GM23338 (cell line): ENCODE data around the gene IFNLR1. TPM values are rescaled to one million over a fixed set of nuclear protein-coding genes. Genes with fewer than 3 reads are reported as not detected.

Experiments used
- ATAC-seq: fragments of 200-7000 bp; cut with Tn5 transposase; 3 replicates; pipeline ENCODE4 v1.9.1; 2020
- DNase-seq: peaks from one replicate; pipeline ENCODE4 v3.0.0-alpha.2; 2015; ENCODE audit warnings: low spot score
- H2AFZ ChIP-seq: fragments of 200-600 bp; sonication (generic); 2 replicates; pipeline ENCODE4 v1.8.0; 2016; ENCODE audit warnings: antibody characterized with exemption, mild to moderate bottlenecking, moderate library complexity
- H3F3A ChIP-seq: fragments of 200-600 bp; sonication (generic); replicated peaks from 2 replicates; pipeline ENCODE4 v1.8.0; 2017; ENCODE audit warnings: antibody characterized with exemption, mixed run types, low read depth
- H3K27ac ChIP-seq: fragments of 200-600 bp; sonication (generic); 2 replicates; pipeline ENCODE4 v1.6.1; 2016; ENCODE audit warnings: low read depth
- H3K27me3 ChIP-seq: fragments of 200-600 bp; sonication (generic); 2 replicates; pipeline ENCODE4 v1.8.0; 2016; ENCODE audit warnings: mild to moderate bottlenecking, mixed run types, moderate library complexity; ENCODE audit not compliant: insufficient read depth
- H3K36me3 ChIP-seq: fragments of 200-600 bp; sonication (generic); 2 replicates; pipeline ENCODE4 v1.8.0; 2016; ENCODE audit warnings: mild to moderate bottlenecking; ENCODE audit not compliant: insufficient read depth
- H3K4me1 ChIP-seq: fragments of 200-600 bp; sonication (generic); 2 replicates; pipeline ENCODE4 v1.8.0; 2016; ENCODE audit warnings: mild to moderate bottlenecking, moderate library complexity; ENCODE audit not compliant: insufficient read depth
- H3K4me2 ChIP-seq: fragments of 200-600 bp; sonication (generic); 2 replicates; pipeline ENCODE4 v1.7.1; 2017; ENCODE audit warnings: mixed run types
- H3K4me3 ChIP-seq: fragments of 200-600 bp; sonication (generic); 2 replicates; pipeline ENCODE4 v1.6.1; 2016; ENCODE audit warnings: mixed run types
- H3K79me2 ChIP-seq: fragments of 200-600 bp; sonication (generic); replicated peaks from 2 replicates; pipeline ENCODE4 v1.8.0; 2017; ENCODE audit warnings: mild to moderate bottlenecking; ENCODE audit not compliant: insufficient read depth
- H3K9me2 ChIP-seq: fragments of 200-600 bp; sonication (generic); 2 replicates; pipeline ENCODE4 v1.8.0; 2017; ENCODE audit not compliant: insufficient read depth
- H4K20me1 ChIP-seq: fragments of 200-600 bp; sonication (generic); replicated peaks from 2 replicates; pipeline ENCODE4 v1.8.0; 2017; ENCODE audit warnings: mild to moderate bottlenecking; ENCODE audit not compliant: insufficient read depth
- H3K27ac Mint-ChIP-seq: 2 replicates; pipeline ENCODE4 v1.8.0; 2020; ENCODE audit warnings: inconsistent platforms, mild to moderate bottlenecking, moderate library complexity, mixed read lengths
- H3K27me3 Mint-ChIP-seq: 3 replicates; pipeline ENCODE4 v1.8.0; 2022; ENCODE audit warnings: low read depth, mild to moderate bottlenecking, moderate library complexity, mixed read lengths, inconsistent platforms; ENCODE audit not compliant: insufficient read depth, poor library complexity
- H3K36me3 Mint-ChIP-seq: 3 replicates; pipeline ENCODE4 v1.8.0; 2021; ENCODE audit warnings: low read depth, mild to moderate bottlenecking, inconsistent platforms, moderate library complexity, mixed read lengths
- H3K4me1 Mint-ChIP-seq: 3 replicates; pipeline ENCODE4 v1.8.0; 2020; ENCODE audit warnings: mild to moderate bottlenecking, inconsistent platforms, mixed read lengths
- H3K4me3 Mint-ChIP-seq: 3 replicates; pipeline ENCODE4 v1.8.0; 2021; ENCODE audit warnings: moderate library complexity, mild to moderate bottlenecking, inconsistent platforms, mixed read lengths
- H3K9me3 Mint-ChIP-seq: 3 replicates; pipeline ENCODE4 v1.8.0; 2020; ENCODE audit warnings: moderate library complexity, mild to moderate bottlenecking, inconsistent platforms, mixed read lengths
- CREB1 ChIP-seq: fragments of 250-450 bp; sonication (Bioruptor Pico); IDR thresholded peaks from 2 replicates; pipeline ENCODE4 v1.5.0; 2020; ENCODE audit warnings: low read depth, mild to moderate bottlenecking, moderate library complexity
- CTCF ChIP-seq, 2 experiments: fragments of 200-600 bp in 1 of 2; sonication (generic) in 1 of 2; conservative IDR thresholded peaks; 2 replicates each; pipeline versions ENCODE4 v1.5.1 to v1.6.1; 2016 to 2017; ENCODE audit warnings: antibody characterized with exemption in 2 of 2, low read depth in 2 of 2, mild to moderate bottlenecking in 2 of 2, moderate library complexity in 1 of 2
- ETS1 ChIP-seq: IDR thresholded peaks from 2 replicates; pipeline ENCODE4 v1.6.1; 2016; ENCODE audit warnings: antibody characterized with exemption
- EZH2 ChIP-seq: fragments of 200-600 bp; sonication (generic); IDR thresholded peaks from one replicate; pipeline ENCODE4 v1.8.0; 2017; ENCODE audit warnings: antibody characterized with exemption, mild to moderate bottlenecking, low read depth; ENCODE audit not compliant: unreplicated experiment
- EZH2phosphoT487 ChIP-seq: fragments of 200-600 bp; sonication (generic); IDR thresholded peaks from one replicate; pipeline ENCODE4 v1.8.1; 2018; ENCODE audit warnings: antibody characterized with exemption; ENCODE audit not compliant: unreplicated experiment
- JUNB ChIP-seq: IDR thresholded peaks from one replicate; pipeline ENCODE4 v1.6.1; 2016; ENCODE audit warnings: antibody characterized with exemption; ENCODE audit not compliant: unreplicated experiment
- NANOG ChIP-seq: IDR thresholded peaks from 2 replicates; pipeline ENCODE4 v1.6.1; 2016; ENCODE audit warnings: antibody characterized with exemption, borderline replicate concordance
- POLR2AphosphoS5 ChIP-seq: IDR thresholded peaks from 2 replicates; pipeline ENCODE4 v1.6.1; 2016; ENCODE audit warnings: antibody characterized with exemption, low read depth
- REST ChIP-seq: IDR thresholded peaks from one replicate; pipeline ENCODE4 v1.6.1; 2018; ENCODE audit warnings: antibody characterized with exemption; ENCODE audit not compliant: unreplicated experiment
- STAT1 ChIP-seq: IDR thresholded peaks from one replicate; pipeline ENCODE4 v1.6.1; 2016; ENCODE audit warnings: antibody characterized with exemption; ENCODE audit not compliant: unreplicated experiment
- ZNF114 ChIP-seq: fragments of 250-450 bp; sonication (Bioruptor Pico); IDR thresholded peaks from 2 replicates; pipeline ENCODE4 v1.5.0; 2020; ENCODE audit warnings: mild to moderate bottlenecking, moderate library complexity
- ZNF331 ChIP-seq: fragments of 250-450 bp; sonication (Bioruptor Pico); IDR thresholded peaks from 2 replicates; pipeline ENCODE4 v1.5.0; 2020; ENCODE audit warnings: low read depth, mild to moderate bottlenecking, moderate library complexity
- ZNF462 ChIP-seq: fragments of 250-450 bp; sonication (Bioruptor Pico); IDR thresholded peaks from 2 replicates; pipeline ENCODE4 v1.5.0; 2020; ENCODE audit warnings: mild to moderate bottlenecking, moderate library complexity
- polyA plus RNA-seq: library from polyadenylated mRNA; unstranded; fragments of >200 nt; fragmentation: Nextera tagmentation; extraction: Ambion mirVana; gene quantifications from 2 replicates; pipeline ENCODE4 v1.2.1, GENCODE V29; 2016
- total RNA-seq: library from RNA; depleted of rRNA; stranded (reverse); fragments of >200 nt; shearing (Covaris generic); gene quantifications from 2 replicates; pipeline ENCODE4 v1.2.3, GENCODE V29; 2014

IFNLR1 gene
- total and polyA plus RNA-seq, 2 experiments from 2014 or later, result 4.2 to 6.2 TPM

- Histone ChIP-seq H3K36me3 (no peaks in the 10 kb centered on the region), H3K9me2 (no peaks in the 10 kb centered on the region), H3K27ac (no peak overlapping the region), H3K4me2 (no peak overlapping the region), H3K79me2 (no peaks in the 10 kb centered on the region), H3K4me1 (no peaks in the 10 kb centered on the region), H4K20me1 (no peaks in the 10 kb centered on the region), H3K27me3 (no peaks in the 10 kb centered on the region), H3K4me3 (no peak overlapping the region), H2AFZ (no peak overlapping the region), H3F3A (no peaks in the 10 kb centered on the region)
- DNase-seq, result no peak
- ATAC-seq, result no peak
- Mint-ChIP-seq H3K36me3 (no peaks in the 10 kb centered on the region), H3K27me3 (no peaks in the 10 kb centered on the region), H3K27ac (no peak overlapping the region), H3K4me1 (peaks cover 7% of the 10 kb centered on the region), H3K4me3 (no peak overlapping the region), H3K9me3 (no peaks in the 10 kb centered on the region)
- TF ChIP-seq POLR2AphosphoS5 (no peak), JUNB (no peak), EZH2phosphoT487 (no peak), ZNF462 (CRISPR knock-in tag) (no peak), ZNF331 (CRISPR knock-in tag) (no peak), CREB1 (CRISPR knock-in tag) (no peak), CTCF (conservative IDR thresholded peaks at IDR 0.05; ENCODE audit: low read depth in 2 of 2) (no peak), ETS1 (no peak), STAT1 (no peak), EZH2 (no peak), REST (no peak), NANOG (no peak), ZNF114 (no peak)
Observed at GRCh38 chr1:24198766-24199165, 11.7 kb upstream of the IFNLR1 start.
